Transverse colon (tissue), 4 donors: ENCODE data around the gene CIAO1. TPM values are rescaled to one million over a fixed set of nuclear protein-coding genes. Genes with fewer than 3 reads are reported as not detected.
A peak's percentile ranks its signal among the peaks of the same experiment; 100 is the strongest.

Experiments
- DNase-seq: peaks from one replicate; pipeline ENCODE4 v3.0.0-alpha.2; 2019
- H3K27ac ChIP-seq, 4 donors: fragments of 200-600 bp; sonication (generic); 2 replicates each; pipeline ENCODE4 v1.5.1; 2016 to 2018; ENCODE audit warnings: inconsistent platforms in 4 of 4
- H3K27me3 ChIP-seq: fragments of 200-600 bp; sonication (generic); 2 replicates; pipeline ENCODE4 v1.5.1; 2017; ENCODE audit warnings: inconsistent platforms
- H3K36me3 ChIP-seq, 4 donors: fragments of 200-600 bp; sonication (generic); 2 replicates each; pipeline ENCODE4 v1.5.1; 2017 to 2019; ENCODE audit warnings: inconsistent platforms in 4 of 4
- H3K4me1 ChIP-seq, 4 donors: fragments of 200-600 bp; sonication (generic); 2 replicates each; pipeline ENCODE4 v1.5.1; 2017 to 2020; ENCODE audit warnings: inconsistent platforms in 4 of 4
- H3K4me3 ChIP-seq, 4 donors: fragments of 200-600 bp; sonication (generic); 1 replicate in 1 of 4; 2 replicates in 3 of 4; pipeline versions ENCODE4 v1.5.1 to v1.6.1; 2017 to 2019; ENCODE audit warnings: inconsistent platforms in 4 of 4
- H3K9me3 ChIP-seq, 2 donors: fragments of 200-600 bp; sonication (generic); 2 replicates each; pipeline ENCODE4 v1.5.1; 2017 to 2019; ENCODE audit warnings: inconsistent platforms in 2 of 2
- CTCF ChIP-seq, 5 experiments: fragments of 200-600 bp in 3 of 5; fragments of 450-650 bp in 2 of 5; sonication (generic) in 3 of 5; IDR thresholded peaks; 1 replicate in 2 of 5; 2 replicates in 3 of 5; pipeline ENCODE4 v1.5.1; 2016 to 2017; ENCODE audit warnings: antibody characterized with exemption in 5 of 5, inconsistent platforms in 3 of 5, mild to moderate bottlenecking in 2 of 5, moderate library complexity in 1 of 5
- EP300 ChIP-seq: sonication (generic); formaldehyde crosslinking; IDR thresholded peaks from one replicate; pipeline ENCODE4 v1.6.1; 2017; ENCODE audit warnings: antibody characterized with exemption, low read depth
- POLR2A ChIP-seq: fragments of 450-650 bp; IDR thresholded peaks from one replicate; pipeline ENCODE4 v1.6.1; 2016; ENCODE audit warnings: antibody characterized with exemption, mild to moderate bottlenecking, moderate library complexity
- POLR2AphosphoS5 ChIP-seq, 3 donors: sonication (generic); formaldehyde crosslinking; IDR thresholded peaks; one replicate each; pipeline ENCODE4 v1.6.1; 2016; ENCODE audit warnings: antibody characterized with exemption in 3 of 3
- WGBS, 2 donors: methylation state at CpG; one replicate each; pipeline ENCODE4 v1.1.5; 2018; ENCODE audit warnings: low coverage in 1 of 2; 5-methylcytosine and 5-hydroxymethylcytosine counted together
- in situ Hi-C, 4 donors: fragments of 200-750 bp; cut with MboI; loops; one replicate each; pipeline versions ENCODE4 v1.15.0 to v1.15.1; 2017; ENCODE audit warnings: low sequenced_read_pairs in 3 of 4, low pct_ligation_motif_present in 1 of 4, low pct_unique_long_range_greater_than_20kb in 1 of 4
- intact Hi-C: fragments of 100-400 bp; cut with DNase I; formaldehyde crosslinking; loops from one replicate; pipeline ENCODE4 v1.15.1; 2023; ENCODE audit warnings: low total_unique reads
- total RNA-seq, 4 donors: library from RNA; depleted of rRNA; stranded (reverse); fragments of >200 nt; gene quantifications; one replicate each; pipeline ENCODE4 v1.1.0, GENCODE V29; 2016

The CIAO1 gene
- total RNA-seq, 4 donors from 2014 or later, result 114 to 220 (median 143) TPM

GRCh38 chr2:96241900-96242611, 24.0 kb upstream of the CIAO1 start:
- peaks cover 0 to 3% (median 0%) of the 10 kb centered on the region in 4 donors for H3K4me1 ChIP-seq
- 58 to 74% methylated on average over 3 to 5 of the region's 5 CpGs for WGBS, 2 donors
- peak; percentile 58 for DNase-seq
- no peak for TF ChIP-seq POLR2A
- H3K9me3 ChIP-seq, result no peaks in the 10 kb centered on the region
- in situ Hi-C loops (no loop called here), intact Hi-C loops (no loop called here)
- H3K4me3 ChIP-seq, result no peak overlapping the region
- no peaks in the 10 kb centered on the region for H3K27me3 ChIP-seq
- H3K36me3 ChIP-seq, result no peaks in the 10 kb centered on the region
- peak overlapping the region; percentile 46 to 80 (median 72) for H3K27ac ChIP-seq

- DNase-seq, result no peak
- Histone ChIP-seq H3K9me3 (no peaks in the 10 kb centered on the region), H3K27me3 (no peaks in the 10 kb centered on the region), H3K27ac (no peak overlapping the region), H3K4me1 (peaks cover 0 to 3% (median 0%) of the 10 kb centered on the region in 4 donors), H3K4me3 (no peak overlapping the region), H3K36me3 (no peaks in the 10 kb centered on the region)
- intact Hi-C loops (no loop called here), in situ Hi-C loops (no loop called here)
- TF ChIP-seq EP300, result no peak
- no peak for TF ChIP-seq POLR2A
- TF ChIP-seq POLR2AphosphoS5 (IDR thresholded peaks at IDR 0.05), result no peak
- no peak for TF ChIP-seq CTCF (IDR thresholded peaks at IDR 0.05)
- WGBS, 2 donors, result 94 to 95% methylated on average over 3 to 5 of the region's 5 CpGs
These were observed 22.2 kb upstream of the CIAO1 start for GRCh38 chr2:96243843-96244242.

GRCh38 chr2:96245609-96246390, 20.2 kb upstream of the CIAO1 start:
- no peaks in the 10 kb centered on the region for H3K36me3 ChIP-seq
- in situ Hi-C loops, result no loop called here
- no peaks in the 10 kb centered on the region for H3K27me3 ChIP-seq
- TF ChIP-seq EP300, result no peak
- TF ChIP-seq CTCF (IDR thresholded peaks at IDR 0.05), result no peak
- no peak for TF ChIP-seq POLR2AphosphoS5 (IDR thresholded peaks at IDR 0.05)
- no peak for TF ChIP-seq POLR2A
- peaks cover 0 to 3% (median 0%) of the 10 kb centered on the region in 4 donors for H3K4me1 ChIP-seq
- no peak for DNase-seq
- 86 to 88% methylated on average over 4 to 8 of the region's 8 CpGs for WGBS, 2 donors
- H3K27ac ChIP-seq, result peak overlapping the region in 1 of 4 donors; percentile 2
- no peaks in the 10 kb centered on the region for H3K9me3 ChIP-seq
- intact Hi-C loops, result no loop called here
- H3K4me3 ChIP-seq, result no peak overlapping the region

GRCh38 chr2:96247009-96247408, 19.0 kb upstream of the CIAO1 start:
- 90% methylated on average over 3 of the region's 3 CpGs; no CpG with 5 or more reads in 1 of the 2 donors for WGBS, 2 donors
- in situ Hi-C loops, result no loop called here
- Histone ChIP-seq H3K4me1 (peaks cover 0 to 6% (median 0%) of the 10 kb centered on the region in 4 donors), H3K4me3 (no peak overlapping the region), H3K9me3 (no peaks in the 10 kb centered on the region), H3K36me3 (peaks cover 0 to 5% (median 0%) of the 10 kb centered on the region in 4 donors), H3K27ac (no peak overlapping the region), H3K27me3 (no peaks in the 10 kb centered on the region)
- intact Hi-C loops, result no loop called here
- TF ChIP-seq EP300, result no peak
- TF ChIP-seq POLR2A, result no peak
- no peak for TF ChIP-seq CTCF (IDR thresholded peaks at IDR 0.05)
- TF ChIP-seq POLR2AphosphoS5 (IDR thresholded peaks at IDR 0.05), result no peak
- no peak for DNase-seq
